Activated naive CD8-positive, alpha-beta T cell treated with anti-CD3 and anti-CD28 coated beads, Interleukin-2, amount 10 ng/mL, durations not matched to agents 7 days and 5 days (primary cell): ENCODE data around the gene SLIT2. TPM values are rescaled to one million over a fixed set of nuclear protein-coding genes. Genes with fewer than 3 reads are reported as not detected.

ENCODE experiments used
- ATAC-seq: fragments of 150-1000 bp; cut with Tn5 transposase; one replicate; pipeline ENCODE4 v1.10.0; 2021; ENCODE audit warnings: low read depth, moderate library complexity
- POLR2A ChIA-PET: fragments of 350-600 bp; sonication (Branson Sonifier 250); formaldehyde crosslinking; loops from one replicate; lab custom pipeline; 2021; ENCODE audit warnings: antibody characterized with exemption; lab: Charles Lee
- DNase-seq: peaks from one replicate; pipeline ENCODE4 v3.0.0; 2021
- H3K27ac Mint-ChIP-seq: one replicate; pipeline ENCODE4 v1.8.0; 2022; ENCODE audit warnings: mild to moderate bottlenecking, mixed read lengths
- H3K27me3 Mint-ChIP-seq: one replicate; pipeline ENCODE4 v1.8.0; 2022; ENCODE audit warnings: mild to moderate bottlenecking, moderate library complexity, mixed read lengths
- H3K36me3 Mint-ChIP-seq: one replicate; pipeline ENCODE4 v1.8.0; 2021; ENCODE audit warnings: mild to moderate bottlenecking, mixed read lengths
- H3K4me1 Mint-ChIP-seq: one replicate; pipeline ENCODE4 v1.8.0; 2021; ENCODE audit warnings: mixed read lengths
- H3K4me3 Mint-ChIP-seq: one replicate; pipeline ENCODE4 v1.8.0; 2022; ENCODE audit warnings: mild to moderate bottlenecking, moderate library complexity, mixed read lengths
- H3K9me3 Mint-ChIP-seq: one replicate; pipeline ENCODE4 v1.8.0; 2021; ENCODE audit warnings: mixed read lengths
- total RNA-seq, 2 experiments: library from RNA; stranded (reverse); gene quantifications; one replicate each; pipeline ENCODE4 v1.2.3, GENCODE V29; 2021

Gene SLIT2
- total RNA-seq, 2 experiments from 2014 or later: not detected

GRCh38 chr4:20297261-20297660 is 45.6 kb downstream of the SLIT2 start:
- Mint-ChIP-seq H3K27ac (no peak overlapping the region), H3K36me3 (no peaks in the 10 kb centered on the region), H3K27me3 (no peaks in the 10 kb centered on the region), H3K9me3 (no peaks in the 10 kb centered on the region), H3K4me1 (no peaks in the 10 kb centered on the region), H3K4me3 (no peak overlapping the region)
- no peak for ATAC-seq
- no peak for DNase-seq
- POLR2A ChIA-PET: no interaction called here

GRCh38 chr4:20297783-20298182 is 46.1 kb downstream of the SLIT2 start:
- Mint-ChIP-seq H3K4me3 (no peak overlapping the region), H3K4me1 (no peaks in the 10 kb centered on the region), H3K27me3 (no peaks in the 10 kb centered on the region), H3K9me3 (no peaks in the 10 kb centered on the region), H3K27ac (no peak overlapping the region), H3K36me3 (no peaks in the 10 kb centered on the region)
- POLR2A ChIA-PET: no interaction called here
- ATAC-seq: no peak
- no peak for DNase-seq

GRCh38 chr4:20298455-20298854 is 46.8 kb downstream of the SLIT2 start:
- Mint-ChIP-seq H3K4me1 (no peaks in the 10 kb centered on the region), H3K4me3 (no peak overlapping the region), H3K36me3 (no peaks in the 10 kb centered on the region), H3K9me3 (no peaks in the 10 kb centered on the region), H3K27me3 (no peaks in the 10 kb centered on the region), H3K27ac (no peak overlapping the region)
- DNase-seq (no peak), ATAC-seq (no peak)
- POLR2A ChIA-PET: no interaction called here

GRCh38 chr4:20298986-20299385 is 47.3 kb downstream of the SLIT2 start:
- H3K4me3 Mint-ChIP-seq: no peak overlapping the region
- H3K27ac Mint-ChIP-seq: no peak overlapping the region
- H3K4me1 Mint-ChIP-seq: no peaks in the 10 kb centered on the region
- H3K36me3 Mint-ChIP-seq: no peaks in the 10 kb centered on the region
- no peaks in the 10 kb centered on the region for H3K27me3 Mint-ChIP-seq
- POLR2A ChIA-PET: no interaction called here
- no peak for ATAC-seq
- no peak for DNase-seq
- H3K9me3 Mint-ChIP-seq: no peaks in the 10 kb centered on the region

GRCh38 chr4:20299515-20299914 is 47.8 kb downstream of the SLIT2 start:
- no peaks in the 10 kb centered on the region for H3K27me3 Mint-ChIP-seq
- no peaks in the 10 kb centered on the region for H3K9me3 Mint-ChIP-seq
- no peak overlapping the region for H3K27ac Mint-ChIP-seq
- no peak for DNase-seq
- no peak overlapping the region for H3K4me3 Mint-ChIP-seq
- H3K36me3 Mint-ChIP-seq: no peaks in the 10 kb centered on the region
- ATAC-seq: no peak
- POLR2A ChIA-PET: no interaction called here
- H3K4me1 Mint-ChIP-seq: no peaks in the 10 kb centered on the region

- Mint-ChIP-seq H3K27me3 (no peaks in the 10 kb centered on the region), H3K27ac (no peak overlapping the region), H3K4me3 (no peak overlapping the region), H3K36me3 (no peaks in the 10 kb centered on the region), H3K9me3 (no peaks in the 10 kb centered on the region), H3K4me1 (no peaks in the 10 kb centered on the region)
- ATAC-seq (no peak), DNase-seq (no peak)
- POLR2A ChIA-PET: no interaction called here
Observed at GRCh38 chr4:20301161-20301560, 49.5 kb downstream of the SLIT2 start.
